GM18502 (cell line): ENCODE results near the gene UTP20.
A peak's percentile ranks its signal among the peaks of the same experiment; 100 is the strongest.
"Not testable (repeated sequence)": the region's sequence is repeated elsewhere in the genome, so short reads cannot be mapped to it uniquely, and the experiment has no call there.

Source experiments
- ATAC-seq: cut with Tn5 transposase; IDR thresholded peaks from one replicate; pipeline ENCODE4 v1.9.1; 2021; ENCODE audit warnings: mild to moderate bottlenecking; ENCODE audit not compliant: unreplicated experiment, poor library complexity

UTP20 gene

DNA sequence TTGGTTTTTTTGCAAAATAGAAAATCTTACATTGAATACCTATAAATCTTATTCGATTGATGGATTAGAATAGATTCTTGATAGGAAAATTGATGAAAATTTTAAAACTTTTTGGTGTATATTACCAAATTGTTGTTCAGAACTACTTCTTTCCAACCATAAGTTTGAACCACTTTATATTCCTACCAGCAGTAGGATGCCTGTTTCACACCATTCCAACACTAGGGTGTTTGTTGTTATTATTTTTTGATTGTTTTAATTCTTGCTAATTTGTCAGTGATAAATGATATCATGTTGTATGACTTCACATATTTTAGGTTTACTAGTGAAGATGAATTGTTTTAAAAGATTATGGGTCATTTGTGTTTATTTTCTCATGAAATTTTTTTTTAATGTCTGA is 43.4 kb downstream of the UTP20 start:
- no peak for ATAC-seq

DNA sequence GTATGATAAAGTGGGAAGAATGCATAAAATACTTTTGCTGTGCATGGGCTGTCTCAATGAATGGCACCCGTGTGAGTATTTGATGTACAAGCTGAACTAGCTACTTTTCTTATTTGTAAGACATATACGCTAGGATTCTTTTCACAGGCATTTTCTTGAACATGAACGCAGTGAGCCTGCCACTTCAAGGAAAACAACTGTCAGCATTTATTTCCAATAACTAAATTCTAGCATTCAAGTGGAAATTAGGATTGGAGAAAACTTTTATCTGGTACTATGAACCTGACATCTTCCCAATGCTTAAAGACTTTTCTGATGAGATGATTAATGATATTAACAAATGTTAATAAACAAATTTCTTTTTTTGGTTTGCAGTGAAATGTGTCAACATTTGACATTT is 45.7 kb downstream of the UTP20 start:
- ATAC-seq: no peak

DNA sequence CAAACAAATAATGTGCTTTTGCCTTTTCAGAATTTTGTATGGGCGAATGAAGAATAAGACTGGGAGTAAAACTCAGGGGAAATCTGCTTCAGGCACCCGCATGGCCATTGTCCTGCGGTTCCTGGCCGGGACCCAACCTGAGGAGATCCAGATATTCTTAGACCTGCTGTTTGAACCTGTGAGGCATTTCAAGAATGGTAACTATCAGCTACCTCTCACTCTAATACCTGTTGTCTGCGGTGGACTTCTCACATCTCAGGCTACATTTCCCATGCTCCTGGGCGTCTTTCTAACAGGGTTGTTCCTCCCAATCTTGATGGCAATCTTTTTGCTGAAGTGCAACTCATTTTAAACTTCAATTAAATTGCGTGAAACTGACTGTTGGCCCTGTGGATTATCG is 47.1 kb downstream of the UTP20 start:
- no peak for ATAC-seq

DNA sequence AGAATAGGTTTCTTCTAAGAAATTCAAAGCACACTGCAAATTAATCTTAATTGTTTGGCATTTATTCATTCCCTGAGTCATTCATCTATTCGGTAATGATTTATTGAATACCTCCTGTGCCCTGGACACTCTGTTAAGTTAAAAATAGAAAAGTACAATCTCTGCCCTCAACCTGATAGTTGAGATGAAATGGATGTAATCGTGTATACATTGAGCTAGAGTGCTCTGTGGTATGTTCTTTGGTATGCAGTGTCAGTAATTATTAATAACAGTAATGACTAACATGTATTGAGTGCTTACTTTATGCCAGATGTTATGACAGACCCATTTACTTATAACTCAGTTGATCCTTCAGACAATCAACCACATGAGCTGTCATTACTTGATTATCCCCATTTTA is 47.6 kb downstream of the UTP20 start:
- ATAC-seq: no peak

DNA sequence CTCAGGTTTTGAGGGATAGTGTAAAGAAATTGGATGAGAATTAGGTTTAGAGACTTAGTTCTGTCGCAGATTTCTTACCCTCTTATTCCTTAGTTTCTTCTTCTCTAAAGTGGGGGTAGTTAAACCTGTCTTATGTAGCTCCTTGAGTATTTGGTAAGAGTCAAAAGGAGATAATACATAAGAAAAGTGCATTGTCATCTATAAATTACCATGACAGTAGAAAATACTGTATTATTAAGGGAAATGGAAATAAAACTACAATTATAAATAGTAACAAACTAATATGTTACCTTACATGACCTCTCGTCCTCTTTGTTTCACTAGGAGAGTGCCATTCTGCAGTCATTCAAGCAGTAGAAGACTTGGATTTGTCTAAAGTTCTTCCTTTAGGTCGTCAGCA is 49.0 kb downstream of the UTP20 start:
- no peak for ATAC-seq

DNA sequence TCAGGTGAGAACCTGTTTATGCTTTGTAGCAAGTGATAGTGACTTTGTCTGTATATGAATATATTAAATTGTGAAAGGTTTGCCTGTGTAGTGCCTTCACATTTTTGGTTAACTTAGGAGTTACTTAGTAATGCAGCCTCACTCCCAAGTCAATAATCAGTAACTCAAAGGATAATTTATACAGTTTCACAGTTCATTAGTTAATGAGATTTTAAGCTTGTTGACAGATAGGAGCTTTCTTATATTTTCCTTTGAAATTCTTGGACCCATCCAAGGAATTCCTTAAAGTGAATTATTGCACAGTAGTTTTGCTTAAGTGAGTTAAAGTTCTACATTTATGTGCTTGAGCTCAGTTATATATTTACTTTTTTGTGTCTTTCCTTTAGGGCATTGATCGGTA is 50.7 kb downstream of the UTP20 start:
- no peak for ATAC-seq

DNA sequence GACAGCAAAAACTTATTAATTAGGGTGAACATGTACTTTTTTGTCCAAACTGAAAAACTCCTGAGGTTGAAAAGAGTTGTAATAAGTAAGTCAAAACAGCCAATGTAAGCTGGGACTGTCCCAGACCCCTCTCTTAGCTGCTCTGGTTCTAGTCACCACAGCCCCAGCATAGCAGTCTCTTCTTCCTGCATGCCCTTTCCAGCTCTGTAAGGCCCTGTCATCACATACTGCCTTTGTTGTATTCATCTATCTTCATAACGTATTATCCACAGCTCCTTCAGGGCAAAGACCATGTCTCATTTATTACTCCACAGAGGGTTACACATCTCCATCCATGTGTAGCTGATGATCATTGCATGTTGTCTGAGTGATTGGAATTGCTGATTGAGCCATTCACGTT is 56.5 kb downstream of the UTP20 start:
- ATAC-seq: no peak

DNA sequence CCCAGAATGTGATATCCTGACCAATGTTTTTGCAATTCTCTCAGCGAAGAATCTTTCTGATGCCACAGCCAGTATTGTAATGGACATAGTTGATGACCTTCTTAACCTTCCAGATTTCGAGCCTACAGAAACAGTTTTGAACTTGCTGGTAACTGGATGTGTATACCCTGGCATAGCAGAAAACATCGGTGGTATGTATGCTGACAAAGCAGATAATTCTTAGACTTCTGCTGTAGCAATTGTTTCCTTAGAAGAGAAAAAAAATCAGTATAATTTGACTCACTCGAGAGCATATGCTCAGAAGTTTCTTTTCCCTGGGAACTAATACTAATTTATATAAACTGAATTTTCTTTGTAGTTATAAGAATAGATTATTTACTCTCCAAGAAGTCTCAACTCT is 58.2 kb downstream of the UTP20 start:
- no peak for ATAC-seq

DNA sequence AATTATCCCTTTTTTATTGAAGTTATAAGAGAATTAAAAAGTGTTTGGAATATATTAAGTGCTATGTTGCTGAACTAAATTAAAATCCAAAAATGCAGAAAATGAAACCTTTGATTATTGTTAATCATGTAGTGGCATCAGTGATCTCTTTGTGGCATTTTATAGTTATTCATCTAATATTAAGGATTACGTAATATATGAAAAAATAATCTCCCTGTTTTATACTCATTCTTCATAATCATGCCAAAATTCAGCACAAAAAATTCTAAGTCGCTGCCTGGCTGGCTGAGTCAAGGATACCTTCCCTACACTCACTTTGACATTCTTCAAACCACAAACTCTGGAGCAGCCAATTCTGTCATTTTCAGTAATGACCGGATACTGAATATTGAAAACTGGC is 64.0 kb downstream of the UTP20 start:
- no peak for ATAC-seq

DNA sequence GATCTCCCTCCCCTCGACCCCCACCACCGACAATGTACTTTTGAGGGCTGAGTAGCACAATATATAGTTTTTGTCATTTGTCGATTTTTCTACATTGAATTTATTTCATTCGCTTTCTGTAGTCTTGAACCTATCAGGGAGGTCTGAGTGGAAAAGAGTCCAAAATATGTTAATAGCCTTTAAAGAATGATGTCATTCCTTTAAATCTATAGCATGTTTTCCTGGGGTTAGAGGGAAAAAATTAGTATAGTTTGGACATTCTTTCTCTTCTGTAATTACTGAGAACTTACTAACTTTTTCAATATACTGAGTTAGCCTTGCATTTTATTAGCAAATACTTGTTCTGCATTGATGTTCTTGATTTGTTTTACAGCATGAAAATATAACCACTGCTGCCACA is 71.8 kb downstream of the UTP20 start:
- ATAC-seq: no peak

DNA sequence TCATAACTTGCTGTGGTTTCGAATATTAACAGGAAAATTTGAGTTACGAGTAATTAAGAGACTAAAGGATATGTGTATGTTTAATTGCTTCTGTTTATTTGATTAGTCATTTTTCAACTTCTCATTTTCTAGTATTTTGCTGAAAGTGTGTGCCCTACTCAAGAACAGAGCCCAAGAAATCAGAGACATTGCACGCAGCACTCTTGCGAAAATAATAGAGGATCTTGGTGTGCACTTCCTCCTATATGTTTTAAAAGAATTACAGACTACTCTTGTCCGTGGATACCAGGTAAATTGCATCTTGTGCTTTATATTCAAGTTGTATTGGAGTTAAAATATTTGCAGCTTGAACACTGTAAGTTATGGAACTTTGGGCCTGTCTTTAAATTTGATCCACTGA is 76.9 kb downstream of the UTP20 start:
- no peak for ATAC-seq

DNA sequence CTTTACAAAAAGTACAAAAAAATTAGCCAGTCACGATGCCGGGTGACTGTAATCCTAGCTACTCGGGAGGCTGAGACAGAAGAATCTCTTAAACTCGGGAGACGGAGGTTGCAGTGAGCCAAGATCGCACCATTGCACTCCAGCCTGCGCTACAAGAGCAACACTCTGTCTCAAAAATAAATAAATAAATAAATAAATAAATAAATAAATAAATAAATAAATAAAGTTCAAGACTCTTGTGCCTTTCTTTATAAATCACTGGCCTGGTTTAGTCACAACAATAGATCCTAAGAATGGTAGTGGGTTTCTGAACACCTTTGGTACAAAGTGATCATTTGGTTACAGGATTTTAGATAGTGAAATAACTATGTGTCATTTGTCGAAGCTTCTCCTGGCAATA is 81.5 kb downstream of the UTP20 start:
- ATAC-seq: no peak

DNA sequence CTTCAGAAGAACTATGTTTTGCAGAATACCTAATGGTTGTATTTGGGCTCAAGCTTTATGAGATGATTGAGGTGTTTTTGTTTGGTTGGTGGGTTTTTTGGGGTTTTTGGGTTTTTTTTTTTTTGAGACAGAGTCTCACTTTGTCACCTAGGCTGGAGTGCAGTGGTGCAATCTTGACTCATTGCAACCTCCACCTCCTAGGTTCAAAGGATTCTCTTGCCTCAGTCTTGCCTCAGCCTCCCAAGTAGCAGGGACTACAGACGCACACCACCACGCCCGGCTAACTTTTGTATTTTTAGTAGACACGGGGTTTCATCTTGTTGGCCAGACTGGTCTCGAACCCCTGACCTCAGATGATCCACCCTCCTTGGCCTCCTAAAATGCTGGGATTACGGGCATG is 88.1 kb downstream of the UTP20 start:
- no peak for ATAC-seq

DNA sequence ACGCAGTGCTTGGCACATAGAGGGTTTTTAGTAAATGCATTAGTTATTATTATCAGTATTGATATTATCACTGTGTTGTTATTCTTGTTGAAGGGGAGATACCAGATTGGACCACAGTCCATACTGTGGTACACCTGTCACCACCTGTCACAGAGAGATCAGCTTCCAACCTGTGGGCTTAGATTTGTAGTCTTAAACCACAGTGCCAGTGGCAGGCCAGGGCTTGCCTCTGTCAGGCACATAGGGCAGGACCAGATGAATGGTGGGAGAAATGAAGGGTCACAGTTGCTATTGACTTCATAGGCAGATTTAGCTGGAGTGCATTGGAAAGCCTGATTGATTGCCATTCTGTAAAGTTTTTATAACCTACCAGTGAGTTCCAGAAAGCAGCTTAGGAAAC is 92.5 kb downstream of the UTP20 start:
- ATAC-seq: no peak

DNA sequence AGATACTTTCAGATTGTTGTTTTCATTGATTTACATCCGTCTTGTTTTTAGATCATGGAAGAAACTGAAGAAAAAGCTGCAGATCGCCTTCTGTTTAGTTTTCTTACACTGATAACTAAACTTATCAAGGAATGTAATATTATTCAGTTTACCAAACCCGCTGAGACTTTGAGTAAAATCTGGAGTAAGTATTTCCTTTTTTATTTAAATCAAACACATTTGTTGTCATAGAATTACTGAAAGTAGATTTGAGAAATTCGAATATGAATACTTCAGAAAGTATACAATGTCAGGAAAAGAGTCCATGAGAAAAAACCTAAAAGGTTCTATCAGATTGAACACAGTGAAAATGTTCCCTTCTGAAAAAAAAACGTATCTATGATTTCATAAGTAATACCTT is 95.7 kb downstream of the UTP20 start:
- no peak for ATAC-seq

DNA sequence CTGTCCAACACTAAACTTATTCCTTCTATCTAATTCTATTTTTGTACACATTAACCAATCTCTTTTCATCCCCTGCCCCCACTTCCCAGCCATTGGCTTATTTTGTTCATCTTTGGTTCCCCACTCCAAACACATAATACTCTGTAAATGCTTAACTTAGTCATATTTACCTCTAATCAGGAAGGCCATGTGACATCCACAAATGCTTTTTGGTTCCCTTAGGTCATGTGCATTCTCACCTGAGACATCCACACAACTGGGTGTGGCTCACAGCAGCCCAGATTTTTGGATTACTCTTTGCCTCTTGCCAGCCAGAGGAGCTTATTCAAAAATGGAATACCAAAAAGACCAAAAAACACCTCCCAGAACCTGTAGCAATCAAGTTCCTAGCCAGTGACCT is 99.2 kb downstream of the UTP20 start:
- no peak for ATAC-seq

DNA sequence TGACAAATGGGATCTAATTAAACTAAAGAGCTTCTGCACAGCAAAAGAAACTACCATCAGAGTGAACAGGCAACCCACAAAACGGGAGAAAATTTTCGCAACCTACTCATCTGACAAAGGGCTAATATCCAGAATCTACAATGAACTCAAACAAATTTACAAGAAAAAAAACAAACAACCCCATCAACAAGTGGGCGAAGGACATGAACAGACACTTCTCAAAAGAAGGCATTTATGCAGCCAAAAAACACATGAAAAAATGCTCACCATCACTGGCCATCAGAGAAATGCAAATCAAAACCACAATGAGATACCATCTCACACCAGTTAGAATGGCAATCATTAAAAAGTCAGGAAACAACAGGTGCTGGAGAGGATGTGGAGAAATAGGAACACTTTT is 111.3 kb downstream of the UTP20 start:
- not testable (repeated sequence) for ATAC-seq

DNA sequence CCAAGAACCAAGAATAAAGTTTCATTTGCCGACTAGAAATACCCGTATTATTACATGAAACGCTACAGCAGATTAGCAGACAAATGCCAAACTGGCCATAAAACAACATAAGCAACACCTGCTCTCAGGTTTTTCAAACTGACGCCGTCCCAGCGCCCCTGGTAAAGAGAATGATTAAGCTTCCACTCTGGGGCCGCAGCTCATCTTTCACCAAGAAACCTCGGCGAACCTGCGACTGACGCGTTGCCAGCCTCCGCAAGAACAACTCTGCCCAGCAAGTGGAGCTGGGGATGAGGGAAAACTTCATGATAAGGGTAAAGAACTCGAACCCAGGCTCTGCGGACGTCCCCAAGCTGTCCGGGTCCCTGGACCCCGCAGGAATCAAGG is 127.1 kb downstream of the UTP20 start:
- peak; percentile 26 for ATAC-seq

DNA sequence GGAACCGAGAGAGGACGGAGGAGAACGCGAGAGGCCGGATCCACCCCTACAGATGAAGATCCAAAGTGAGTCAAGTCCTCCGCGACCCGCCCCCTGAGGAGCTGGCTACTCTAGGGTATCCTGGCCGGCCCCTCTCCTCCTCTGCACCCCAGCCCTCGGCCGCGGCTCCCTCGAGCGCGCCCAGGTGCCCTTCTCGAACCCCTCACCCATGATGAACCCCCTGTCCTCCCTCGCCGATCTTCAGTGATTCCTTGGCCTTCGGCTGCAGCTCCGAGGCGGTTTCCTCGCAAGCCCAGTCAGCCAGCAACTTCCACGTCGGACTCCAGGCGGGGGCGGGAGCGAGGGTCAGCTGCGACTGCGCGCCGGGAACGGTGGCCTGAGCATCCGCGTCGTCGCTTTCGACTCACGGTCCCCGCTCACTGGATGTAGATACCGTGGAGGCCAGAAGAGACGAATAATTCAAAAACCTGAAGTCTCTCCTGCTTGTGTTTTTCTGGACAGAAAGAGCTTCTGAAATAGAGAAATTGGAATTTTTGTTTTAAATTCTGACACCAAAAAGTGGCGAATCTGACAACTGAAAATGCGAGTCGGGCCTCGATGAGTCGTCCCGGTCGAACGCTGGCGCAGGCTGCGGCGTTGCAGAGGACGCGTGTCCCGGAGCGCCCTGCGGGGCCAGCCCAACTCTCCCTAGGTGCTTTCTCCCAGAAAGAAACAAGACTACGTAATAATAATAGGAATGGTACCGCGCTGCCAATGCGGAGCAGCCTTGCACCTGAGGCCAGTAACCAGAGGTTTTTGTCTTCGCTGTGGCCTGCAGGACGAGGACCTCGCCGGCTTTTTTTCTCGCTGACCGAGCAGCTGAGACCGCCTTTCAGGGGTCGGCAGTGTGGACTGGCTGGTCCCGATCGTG is 127.8 kb downstream of the UTP20 start, which contains the start of gene ARL1:
Gene ARL1, minus strand, starts transcription at position 337 of the 910 bp plus-strand sequence. Its CDS starts 127 bp downstream, at position 210.
- ATAC-seq: peak; percentile 85

DNA sequence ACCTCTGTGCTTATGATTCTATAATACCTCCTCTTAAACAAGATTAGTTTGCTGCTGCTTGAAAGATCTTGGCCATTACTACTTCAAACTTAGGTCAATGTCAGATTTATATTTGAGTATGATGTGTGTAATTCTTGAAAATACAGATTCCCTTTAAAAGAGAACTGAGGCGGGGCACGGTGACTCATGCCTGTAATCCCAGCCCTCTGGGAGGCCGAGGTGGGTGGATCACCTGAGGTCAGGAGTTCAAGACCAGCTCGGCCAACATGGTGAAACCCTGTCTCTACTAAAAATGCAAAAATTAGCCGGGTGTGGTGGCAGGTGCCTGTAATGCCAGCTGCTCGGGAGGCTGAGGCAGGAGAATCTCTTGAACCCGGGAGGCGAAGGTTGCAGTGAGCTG is 130.3 kb downstream of the UTP20 start:
- not testable (repeated sequence) for ATAC-seq

DNA sequence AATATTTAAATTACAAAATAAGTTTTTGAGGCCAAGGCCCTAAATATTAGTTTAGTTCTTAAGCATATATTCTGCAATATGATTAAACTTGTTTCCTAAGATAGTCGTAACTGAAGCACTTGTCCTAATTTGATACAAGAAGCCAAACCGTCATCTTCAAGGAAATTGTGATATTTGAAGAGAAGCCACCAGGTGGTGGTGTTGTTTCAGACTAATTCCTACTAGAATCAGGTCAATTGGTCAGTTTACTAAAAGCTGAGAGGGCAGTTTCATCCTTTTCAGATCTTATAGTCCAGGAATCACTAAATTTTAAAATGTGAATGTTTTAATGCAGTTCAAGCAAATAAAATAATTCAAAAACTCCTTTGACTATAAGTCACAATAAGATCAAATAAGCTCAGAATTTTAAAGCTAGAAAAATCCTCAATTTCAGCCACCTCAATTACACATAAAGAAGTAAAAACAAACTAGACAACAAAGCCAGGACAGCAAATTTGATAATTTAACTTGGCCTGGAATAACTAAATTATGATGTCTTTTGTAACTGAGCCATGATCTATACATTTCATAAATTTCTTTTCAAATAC is 134.7 kb downstream of the UTP20 start:
- ATAC-seq: peak; percentile 57

DNA sequence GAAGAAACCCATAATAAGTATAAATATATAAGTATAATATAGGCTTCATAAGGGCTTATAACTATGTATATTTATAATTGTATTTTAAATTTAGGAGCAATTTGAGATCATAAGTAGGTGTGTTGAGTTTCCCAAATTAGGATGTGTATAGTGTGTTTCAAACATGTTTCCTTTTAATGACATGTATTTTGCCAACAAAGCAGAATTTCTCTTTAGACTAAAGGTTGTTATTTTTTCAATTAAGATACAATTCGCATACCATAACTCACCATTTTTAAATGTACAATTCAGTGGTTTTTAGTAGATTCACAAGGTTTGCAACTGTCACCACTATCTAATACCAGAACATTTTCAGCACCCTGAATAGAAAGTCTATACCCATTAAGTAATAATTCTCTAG is 135.3 kb downstream of the UTP20 start:
- no peak for ATAC-seq
